Tibial nerve (tissue), 3 donors: ENCODE data around the gene PTCH1.

Source experiments
- POLR2A ChIP-seq, 2 donors: fragments of 450-650 bp; IDR thresholded peaks; one replicate each; pipeline ENCODE4 v1.6.1; 2017; ENCODE audit warnings: antibody characterized with exemption in 2 of 2, mild to moderate bottlenecking in 2 of 2, moderate library complexity in 2 of 2
- TF ChIP-seq, protein P1 (sequence below), 5 experiments: fragments of 200-600 bp in 3 of 5; fragments of 450-650 bp in 2 of 5; sonication (generic) in 3 of 5; IDR thresholded peaks; one replicate each; pipeline ENCODE4 v1.5.1; 2016 to 2019; ENCODE audit warnings: antibody characterized with exemption in 5 of 5, mild to moderate bottlenecking in 3 of 5, moderate library complexity in 2 of 5

DNA sequence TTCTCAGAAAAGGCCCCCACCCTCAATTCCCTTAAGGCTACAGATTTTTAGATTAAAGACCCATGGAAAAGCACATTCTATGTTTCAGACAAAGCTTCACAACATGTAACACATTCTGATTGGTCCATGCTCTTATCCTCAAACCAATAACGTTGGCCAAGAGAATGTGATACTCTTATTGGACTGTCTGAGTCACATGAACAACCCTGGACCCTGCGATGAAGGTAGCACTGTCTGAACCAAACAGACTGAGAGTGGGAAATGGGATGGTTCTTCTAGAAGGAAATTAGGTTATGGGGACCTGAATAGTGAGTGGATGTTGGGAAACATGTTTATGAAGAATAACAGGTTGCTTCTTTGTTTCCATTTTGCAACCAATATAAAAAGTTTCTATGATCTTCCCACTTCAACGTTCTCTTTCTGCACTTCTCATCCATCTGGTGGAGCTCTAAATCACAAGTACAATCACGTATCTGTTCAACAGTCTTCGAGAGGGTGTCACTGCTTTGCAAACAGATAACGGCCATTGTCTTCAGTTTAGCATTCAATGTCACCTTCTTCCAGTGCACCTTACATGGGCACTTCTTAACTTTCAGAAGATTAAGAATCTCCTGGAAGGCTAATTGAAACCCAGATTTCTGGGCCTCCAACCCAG is 81.6 kb downstream of the PTCH1 start:
- TF ChIP-seq POLR2A (IDR thresholded peaks at IDR 0.05) = no peak
- TF ChIP-seq, protein P1, sequence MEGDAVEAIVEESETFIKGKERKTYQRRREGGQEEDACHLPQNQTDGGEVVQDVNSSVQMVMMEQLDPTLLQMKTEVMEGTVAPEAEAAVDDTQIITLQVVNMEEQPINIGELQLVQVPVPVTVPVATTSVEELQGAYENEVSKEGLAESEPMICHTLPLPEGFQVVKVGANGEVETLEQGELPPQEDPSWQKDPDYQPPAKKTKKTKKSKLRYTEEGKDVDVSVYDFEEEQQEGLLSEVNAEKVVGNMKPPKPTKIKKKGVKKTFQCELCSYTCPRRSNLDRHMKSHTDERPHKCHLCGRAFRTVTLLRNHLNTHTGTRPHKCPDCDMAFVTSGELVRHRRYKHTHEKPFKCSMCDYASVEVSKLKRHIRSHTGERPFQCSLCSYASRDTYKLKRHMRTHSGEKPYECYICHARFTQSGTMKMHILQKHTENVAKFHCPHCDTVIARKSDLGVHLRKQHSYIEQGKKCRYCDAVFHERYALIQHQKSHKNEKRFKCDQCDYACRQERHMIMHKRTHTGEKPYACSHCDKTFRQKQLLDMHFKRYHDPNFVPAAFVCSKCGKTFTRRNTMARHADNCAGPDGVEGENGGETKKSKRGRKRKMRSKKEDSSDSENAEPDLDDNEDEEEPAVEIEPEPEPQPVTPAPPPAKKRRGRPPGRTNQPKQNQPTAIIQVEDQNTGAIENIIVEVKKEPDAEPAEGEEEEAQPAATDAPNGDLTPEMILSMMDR (IDR thresholded peaks at IDR 0.05) = no peak
